Neural cell (in vitro differentiated cells): ENCODE measurements around the gene CYP39A1. TPM values are rescaled to one million over a fixed set of nuclear protein-coding genes. Genes with fewer than 3 reads are reported as not detected.

Source experiments
- H2AFZ ChIP-seq: fragments of 200-600, 300-800 bp; sonication (generic), shearing (Covaris generic); 2 replicates; pipeline ENCODE4 v1.6.0; 2014; ENCODE audit warnings: low read depth, mild to moderate bottlenecking, antibody characterized with exemption, low read length, moderate library complexity
- H3F3A ChIP-seq: fragments of 200-600 bp; shearing (Covaris generic); 2 replicates; pipeline ENCODE4 v1.6.1; 2016; ENCODE audit warnings: mild to moderate bottlenecking, moderate library complexity, mixed read lengths, antibody characterized with exemption, low read length; ENCODE audit not compliant: insufficient read depth, poor library complexity, severe bottlenecking
- H3K27ac ChIP-seq: fragments of 200-600, 300-800 bp; sonication (generic), shearing (Covaris generic); 2 replicates; pipeline ENCODE4 v1.5.1; 2014; ENCODE audit warnings: mild to moderate bottlenecking, low read length, moderate library complexity
- H3K27me3 ChIP-seq: fragments of 300-800, 200-600 bp; sonication (generic), shearing (Covaris generic); 2 replicates; pipeline ENCODE4 v1.6.0; 2014; ENCODE audit warnings: mild to moderate bottlenecking, low read depth, low read length, moderate library complexity; ENCODE audit not compliant: insufficient read depth
- H3K36me3 ChIP-seq: fragments of 300-800, 200-600 bp; sonication (generic), shearing (Covaris generic); 2 replicates; pipeline ENCODE4 v1.5.1; 2014; ENCODE audit warnings: mild to moderate bottlenecking, antibody characterized with exemption, low read length, moderate library complexity; ENCODE audit not compliant: insufficient read depth
- H3K4me2 ChIP-seq: fragments of 300-800, 200-600 bp; sonication (generic), shearing (Covaris generic); 2 replicates; pipeline ENCODE4 v1.6.0; 2014; ENCODE audit warnings: mild to moderate bottlenecking, low read length
- H3K4me3 ChIP-seq: fragments of 300-800, 200-600 bp; sonication (generic), shearing (Covaris generic); 2 replicates; pipeline ENCODE4 v1.5.1; 2014; ENCODE audit warnings: mild to moderate bottlenecking, low read length, moderate library complexity
- H3K79me2 ChIP-seq: fragments of 200-600 bp; shearing (Covaris generic); replicated peaks from 2 replicates; pipeline ENCODE4 v1.6.0; 2014; ENCODE audit warnings: mild to moderate bottlenecking, low read length, moderate library complexity; ENCODE audit not compliant: insufficient read depth
- H3K9ac ChIP-seq: fragments of 300-800, 200-600 bp; sonication (generic), shearing (Covaris generic); 2 replicates; pipeline ENCODE4 v1.6.1; 2016; ENCODE audit warnings: mild to moderate bottlenecking, low read length, mixed read lengths
- H3K9me2 ChIP-seq: fragments of 200-600 bp; shearing (Covaris generic); 2 replicates; pipeline ENCODE4 v1.6.1; 2016; ENCODE audit warnings: mild to moderate bottlenecking, low read length, mixed read lengths; ENCODE audit not compliant: insufficient read depth
- H3K9me3 ChIP-seq: fragments of 200-600, 300-800 bp; sonication (generic), shearing (Covaris generic); 2 replicates; pipeline ENCODE4 v1.6.1; 2016; ENCODE audit warnings: mild to moderate bottlenecking, mixed run types, low read length, moderate library complexity, mixed read lengths
- H4K20me1 ChIP-seq: fragments of 200-600 bp; shearing (Covaris generic); 2 replicates; pipeline ENCODE4 v1.6.1; 2016; ENCODE audit warnings: mild to moderate bottlenecking, mixed run types; ENCODE audit not compliant: insufficient read depth
- EP300 ChIP-seq: fragments of 450-650 bp; conservative IDR thresholded peaks from 2 replicates; pipeline ENCODE4 v1.6.1; 2014; ENCODE audit warnings: antibody characterized with exemption, mild to moderate bottlenecking, moderate library complexity; ENCODE audit not compliant: poor library complexity, severe bottlenecking
- EZH2 ChIP-seq: fragments of 200-600, 300-800 bp; shearing (Covaris generic), sonication (generic); IDR thresholded peaks from 2 replicates; pipeline ENCODE4 v1.6.1; 2014; ENCODE audit warnings: antibody characterized with exemption, low read length, borderline replicate concordance, mild to moderate bottlenecking; ENCODE audit not compliant: insufficient read depth, poor library complexity, severe bottlenecking
- MXI1 ChIP-seq: fragments of 450-650 bp; conservative IDR thresholded peaks from 2 replicates; pipeline ENCODE4 v1.6.1; 2014; ENCODE audit warnings: antibody characterized with exemption, mild to moderate bottlenecking; ENCODE audit not compliant: poor library complexity, severe bottlenecking
- POLR2AphosphoS5 ChIP-seq: IDR thresholded peaks from 2 replicates; pipeline ENCODE4 v1.6.1; 2012
- RAD21 ChIP-seq: fragments of 450-650 bp; conservative IDR thresholded peaks from 2 replicates; pipeline ENCODE4 v1.6.1; 2014; ENCODE audit warnings: antibody characterized with exemption, mild to moderate bottlenecking, moderate library complexity
- SMC3 ChIP-seq: fragments of 450-650 bp; conservative IDR thresholded peaks from 2 replicates; pipeline ENCODE4 v1.6.1; 2014; ENCODE audit warnings: antibody characterized with exemption, mild to moderate bottlenecking, moderate library complexity; ENCODE audit not compliant: poor library complexity
- TAF1 ChIP-seq: IDR thresholded peaks from 2 replicates; pipeline ENCODE4 v1.6.1; 2012; ENCODE audit warnings: low read depth
- polyA plus RNA-seq: library from polyadenylated mRNA; depleted of rRNA; stranded (reverse); fragments of >200 nt; gene quantifications from 2 replicates; pipeline ENCODE4 v1.2.3, GENCODE V29; 2014
- TF ChIP-seq, protein P1 (sequence below): fragments of 450-650 bp; IDR thresholded peaks from 2 replicates; pipeline ENCODE4 v1.5.1; 2014; ENCODE audit warnings: antibody characterized with exemption, mild to moderate bottlenecking, moderate library complexity; ENCODE audit not compliant: poor library complexity, severe bottlenecking
- TF ChIP-seq, protein P2 (sequence below): IDR thresholded peaks from 2 replicates; pipeline ENCODE4 v1.6.1; 2012; ENCODE audit warnings: borderline replicate concordance

CYP39A1 gene
- polyA plus RNA-seq, 1 donor from 2014 or later: 1.4 TPM

DNA sequence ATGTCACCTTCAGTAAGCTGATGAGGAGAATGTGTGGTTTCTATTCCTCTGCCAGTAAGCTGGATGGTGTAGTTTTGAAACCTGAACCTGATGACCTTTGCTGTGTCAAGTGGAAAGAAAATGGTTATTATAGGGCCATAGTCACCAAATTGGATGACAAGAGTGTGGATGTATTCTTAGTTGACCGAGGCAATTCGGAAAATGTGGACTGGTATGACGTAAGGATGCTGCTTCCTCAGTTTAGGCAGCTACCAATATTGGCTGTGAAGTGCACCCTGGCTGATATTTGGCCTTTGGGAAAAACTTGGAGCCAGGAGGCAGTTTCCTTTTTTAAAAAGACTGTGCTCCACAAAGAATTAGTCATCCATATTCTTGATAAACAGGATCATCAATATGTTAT is 37.0 kb upstream of the CYP39A1 start:
- Histone ChIP-seq H3K79me2 (no peaks in the 10 kb centered on the region), H3K27me3 (no peaks in the 10 kb centered on the region), H2AFZ (no peak overlapping the region), H3K9ac (no peak overlapping the region), H3K4me2 (no peak overlapping the region), H3K9me3 (no peaks in the 10 kb centered on the region), H3F3A (no peaks in the 10 kb centered on the region), H3K4me3 (no peak overlapping the region), H3K36me3 (no peaks in the 10 kb centered on the region), H3K9me2 (no peaks in the 10 kb centered on the region), H3K27ac (no peak overlapping the region), H4K20me1 (no peaks in the 10 kb centered on the region)
- TF ChIP-seq MXI1 (no peak), POLR2AphosphoS5 (no peak), RAD21 (no peak)

DNA sequence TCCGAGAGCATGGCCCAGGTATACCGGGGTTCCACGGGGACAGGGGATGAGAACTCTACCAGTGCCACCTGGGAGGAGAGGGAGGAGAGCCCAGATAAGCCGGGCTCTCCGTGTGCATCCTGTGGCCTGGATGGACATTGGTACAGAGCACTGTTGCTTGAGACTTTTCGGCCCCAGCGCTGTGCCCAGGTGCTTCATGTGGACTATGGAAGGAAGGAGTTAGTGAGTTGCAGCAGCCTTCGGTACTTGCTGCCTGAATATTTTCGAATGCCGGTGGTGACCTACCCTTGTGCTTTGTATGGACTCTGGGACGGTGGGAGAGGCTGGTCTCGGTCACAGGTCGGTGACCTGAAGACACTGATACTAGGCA is 36.3 kb upstream of the CYP39A1 start:
- H3K4me3 ChIP-seq: no peak overlapping the region
- H4K20me1 ChIP-seq: no peaks in the 10 kb centered on the region
- no peak overlapping the region for H3K9ac ChIP-seq

More for the DNA sequence above, 36.3 kb upstream of the CYP39A1 start:
- H3K4me2 ChIP-seq: no peak overlapping the region
- no peaks in the 10 kb centered on the region for H3K36me3 ChIP-seq
- H3K9me2 ChIP-seq: no peaks in the 10 kb centered on the region
- H3K79me2 ChIP-seq: no peaks in the 10 kb centered on the region
- no peaks in the 10 kb centered on the region for H3K27me3 ChIP-seq
- H3K27ac ChIP-seq: no peak overlapping the region
- H3F3A ChIP-seq: no peaks in the 10 kb centered on the region
- TF ChIP-seq SMC3 (no peak), POLR2AphosphoS5 (no peak), MXI1 (no peak), EP300 (no peak), EZH2 (no peak), TAF1 (no peak)
- TF ChIP-seq, protein P1, sequence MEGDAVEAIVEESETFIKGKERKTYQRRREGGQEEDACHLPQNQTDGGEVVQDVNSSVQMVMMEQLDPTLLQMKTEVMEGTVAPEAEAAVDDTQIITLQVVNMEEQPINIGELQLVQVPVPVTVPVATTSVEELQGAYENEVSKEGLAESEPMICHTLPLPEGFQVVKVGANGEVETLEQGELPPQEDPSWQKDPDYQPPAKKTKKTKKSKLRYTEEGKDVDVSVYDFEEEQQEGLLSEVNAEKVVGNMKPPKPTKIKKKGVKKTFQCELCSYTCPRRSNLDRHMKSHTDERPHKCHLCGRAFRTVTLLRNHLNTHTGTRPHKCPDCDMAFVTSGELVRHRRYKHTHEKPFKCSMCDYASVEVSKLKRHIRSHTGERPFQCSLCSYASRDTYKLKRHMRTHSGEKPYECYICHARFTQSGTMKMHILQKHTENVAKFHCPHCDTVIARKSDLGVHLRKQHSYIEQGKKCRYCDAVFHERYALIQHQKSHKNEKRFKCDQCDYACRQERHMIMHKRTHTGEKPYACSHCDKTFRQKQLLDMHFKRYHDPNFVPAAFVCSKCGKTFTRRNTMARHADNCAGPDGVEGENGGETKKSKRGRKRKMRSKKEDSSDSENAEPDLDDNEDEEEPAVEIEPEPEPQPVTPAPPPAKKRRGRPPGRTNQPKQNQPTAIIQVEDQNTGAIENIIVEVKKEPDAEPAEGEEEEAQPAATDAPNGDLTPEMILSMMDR: no peak
- TF ChIP-seq, protein P2, sequence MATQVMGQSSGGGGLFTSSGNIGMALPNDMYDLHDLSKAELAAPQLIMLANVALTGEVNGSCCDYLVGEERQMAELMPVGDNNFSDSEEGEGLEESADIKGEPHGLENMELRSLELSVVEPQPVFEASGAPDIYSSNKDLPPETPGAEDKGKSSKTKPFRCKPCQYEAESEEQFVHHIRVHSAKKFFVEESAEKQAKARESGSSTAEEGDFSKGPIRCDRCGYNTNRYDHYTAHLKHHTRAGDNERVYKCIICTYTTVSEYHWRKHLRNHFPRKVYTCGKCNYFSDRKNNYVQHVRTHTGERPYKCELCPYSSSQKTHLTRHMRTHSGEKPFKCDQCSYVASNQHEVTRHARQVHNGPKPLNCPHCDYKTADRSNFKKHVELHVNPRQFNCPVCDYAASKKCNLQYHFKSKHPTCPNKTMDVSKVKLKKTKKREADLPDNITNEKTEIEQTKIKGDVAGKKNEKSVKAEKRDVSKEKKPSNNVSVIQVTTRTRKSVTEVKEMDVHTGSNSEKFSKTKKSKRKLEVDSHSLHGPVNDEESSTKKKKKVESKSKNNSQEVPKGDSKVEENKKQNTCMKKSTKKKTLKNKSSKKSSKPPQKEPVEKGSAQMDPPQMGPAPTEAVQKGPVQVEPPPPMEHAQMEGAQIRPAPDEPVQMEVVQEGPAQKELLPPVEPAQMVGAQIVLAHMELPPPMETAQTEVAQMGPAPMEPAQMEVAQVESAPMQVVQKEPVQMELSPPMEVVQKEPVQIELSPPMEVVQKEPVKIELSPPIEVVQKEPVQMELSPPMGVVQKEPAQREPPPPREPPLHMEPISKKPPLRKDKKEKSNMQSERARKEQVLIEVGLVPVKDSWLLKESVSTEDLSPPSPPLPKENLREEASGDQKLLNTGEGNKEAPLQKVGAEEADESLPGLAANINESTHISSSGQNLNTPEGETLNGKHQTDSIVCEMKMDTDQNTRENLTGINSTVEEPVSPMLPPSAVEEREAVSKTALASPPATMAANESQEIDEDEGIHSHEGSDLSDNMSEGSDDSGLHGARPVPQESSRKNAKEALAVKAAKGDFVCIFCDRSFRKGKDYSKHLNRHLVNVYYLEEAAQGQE: no peak
- H3K9me3 ChIP-seq: no peaks in the 10 kb centered on the region
- no peak overlapping the region for H2AFZ ChIP-seq
